Activated B cell treated with CpG ODN at 0.5 μM for 24 hours (primary cell): Measurements from ENCODE around the gene IGFN1. TPM values are rescaled to one million over a fixed set of nuclear protein-coding genes. Genes with fewer than 3 reads are reported as not detected.

Experiments
- ATAC-seq: fragments of 200-7000 bp; cut with Tn5 transposase; one replicate; pipeline ENCODE4 v1.10.0; 2021; ENCODE audit warnings: low read depth, mild to moderate bottlenecking, moderate library complexity
- CTCF ChIA-PET: fragments of 350-600 bp; sonication (Branson Sonifier 250); formaldehyde crosslinking; loops from one replicate; lab custom pipeline; 2021; ENCODE audit warnings: antibody characterized with exemption; lab: Charles Lee
- POLR2A ChIA-PET: fragments of 350-600 bp; sonication (Branson Sonifier 250); formaldehyde crosslinking; loops from one replicate; lab custom pipeline; 2021; ENCODE audit warnings: antibody characterized with exemption; lab: Charles Lee
- DNase-seq: peaks from one replicate; pipeline ENCODE4 v3.0.0; 2022
- H3K27ac Mint-ChIP-seq: one replicate; pipeline ENCODE4 v1.8.0; 2020; ENCODE audit warnings: mixed read lengths
- H3K27me3 Mint-ChIP-seq: one replicate; pipeline ENCODE4 v1.8.0; 2021; ENCODE audit warnings: mixed read lengths
- H3K36me3 Mint-ChIP-seq: one replicate; pipeline ENCODE4 v1.8.0; 2021; ENCODE audit warnings: low read depth, mixed read lengths
- H3K4me1 Mint-ChIP-seq: one replicate; pipeline ENCODE4 v1.8.0; 2021; ENCODE audit warnings: mixed read lengths
- H3K4me3 Mint-ChIP-seq: one replicate; pipeline ENCODE4 v1.8.0; 2020; ENCODE audit warnings: mild to moderate bottlenecking, mixed read lengths
- H3K9me3 Mint-ChIP-seq: one replicate; pipeline ENCODE4 v1.8.0; 2020; ENCODE audit warnings: mixed read lengths
- intact Hi-C: fragments of 100-400 bp; cut with micrococcal nuclease; formaldehyde crosslinking; loops from one replicate; pipeline ENCODE4 v1.15.1; 2024
- total RNA-seq: library from RNA; stranded (reverse); gene quantifications from 2 replicates; pipeline ENCODE4 v1.2.3, GENCODE V29; 2022
- TF ChIP-seq, protein P1 (sequence below): fragments of 200-600 bp; IDR thresholded peaks from one replicate; pipeline ENCODE4 v1.8.0; 2022; ENCODE audit warnings: antibody characterized with exemption, mild to moderate bottlenecking

IGFN1 gene
- total RNA-seq, 1 donor from 2014 or later, result not detected

DNA sequence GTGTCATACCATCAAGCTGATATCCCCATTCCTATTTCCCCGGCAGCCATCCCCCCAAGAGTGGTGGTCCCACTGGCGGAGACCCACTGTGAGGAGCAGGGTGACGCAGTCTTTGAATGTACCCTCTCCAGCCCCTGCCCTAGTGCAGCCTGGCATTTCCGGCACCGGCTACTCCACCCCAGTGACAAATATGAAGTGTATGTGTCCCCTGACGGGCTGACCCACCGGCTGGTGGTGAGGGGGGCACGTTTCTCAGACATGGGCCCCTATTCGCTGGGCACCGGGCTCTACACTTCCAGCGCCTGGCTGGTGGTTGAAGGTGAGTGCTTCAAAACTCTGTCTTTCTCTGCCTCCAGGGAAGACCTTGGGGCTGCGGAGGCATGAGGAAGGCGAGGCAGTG lies 14.4 kb downstream of the IGFN1 start:
- no peak overlapping the region for H3K4me3 Mint-ChIP-seq
- ChIA-PET CTCF (no interaction called here), POLR2A (no interaction called here)
- TF ChIP-seq, protein P1, sequence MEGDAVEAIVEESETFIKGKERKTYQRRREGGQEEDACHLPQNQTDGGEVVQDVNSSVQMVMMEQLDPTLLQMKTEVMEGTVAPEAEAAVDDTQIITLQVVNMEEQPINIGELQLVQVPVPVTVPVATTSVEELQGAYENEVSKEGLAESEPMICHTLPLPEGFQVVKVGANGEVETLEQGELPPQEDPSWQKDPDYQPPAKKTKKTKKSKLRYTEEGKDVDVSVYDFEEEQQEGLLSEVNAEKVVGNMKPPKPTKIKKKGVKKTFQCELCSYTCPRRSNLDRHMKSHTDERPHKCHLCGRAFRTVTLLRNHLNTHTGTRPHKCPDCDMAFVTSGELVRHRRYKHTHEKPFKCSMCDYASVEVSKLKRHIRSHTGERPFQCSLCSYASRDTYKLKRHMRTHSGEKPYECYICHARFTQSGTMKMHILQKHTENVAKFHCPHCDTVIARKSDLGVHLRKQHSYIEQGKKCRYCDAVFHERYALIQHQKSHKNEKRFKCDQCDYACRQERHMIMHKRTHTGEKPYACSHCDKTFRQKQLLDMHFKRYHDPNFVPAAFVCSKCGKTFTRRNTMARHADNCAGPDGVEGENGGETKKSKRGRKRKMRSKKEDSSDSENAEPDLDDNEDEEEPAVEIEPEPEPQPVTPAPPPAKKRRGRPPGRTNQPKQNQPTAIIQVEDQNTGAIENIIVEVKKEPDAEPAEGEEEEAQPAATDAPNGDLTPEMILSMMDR, result no peak
- peaks cover 23% of the 10 kb centered on the region for H3K27me3 Mint-ChIP-seq
- intact Hi-C loops, result no loop called here
- H3K9me3 Mint-ChIP-seq, result no peaks in the 10 kb centered on the region
- no peaks in the 10 kb centered on the region for H3K4me1 Mint-ChIP-seq
- H3K27ac Mint-ChIP-seq, result no peak overlapping the region
- DNase-seq (no peak), ATAC-seq (no peak)
- H3K36me3 Mint-ChIP-seq, result no peaks in the 10 kb centered on the region

DNA sequence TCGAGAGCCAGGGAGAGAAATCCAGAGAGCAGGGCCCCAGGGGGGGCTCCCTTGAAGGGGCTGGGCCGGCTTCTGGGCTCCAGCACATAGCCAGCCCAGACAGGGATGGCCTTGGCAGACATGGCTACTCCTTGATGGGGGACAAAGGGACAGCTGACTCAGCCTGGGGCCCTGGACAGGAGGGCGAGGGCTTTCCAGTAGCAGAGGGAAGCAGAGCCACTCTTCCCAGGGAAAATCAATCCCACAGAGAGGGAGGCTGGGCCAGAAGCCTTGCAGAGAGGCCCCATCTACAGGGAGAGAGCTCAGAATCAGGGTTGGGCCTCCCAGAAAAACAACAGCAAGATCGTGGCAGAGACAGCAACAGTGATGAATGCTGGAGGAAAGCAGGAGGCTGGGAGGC lies 15.6 kb downstream of the IGFN1 start:
- TF ChIP-seq, protein P1, result no peak
- intact Hi-C loops, result no loop called here
- Mint-ChIP-seq H3K9me3 (no peaks in the 10 kb centered on the region), H3K4me1 (no peaks in the 10 kb centered on the region), H3K4me3 (no peak overlapping the region), H3K36me3 (no peaks in the 10 kb centered on the region), H3K27ac (no peak overlapping the region), H3K27me3 (peaks cover 23% of the 10 kb centered on the region)
- DNase-seq, result no peak
- ChIA-PET CTCF (no interaction called here), POLR2A (no interaction called here)
- no peak for ATAC-seq

DNA sequence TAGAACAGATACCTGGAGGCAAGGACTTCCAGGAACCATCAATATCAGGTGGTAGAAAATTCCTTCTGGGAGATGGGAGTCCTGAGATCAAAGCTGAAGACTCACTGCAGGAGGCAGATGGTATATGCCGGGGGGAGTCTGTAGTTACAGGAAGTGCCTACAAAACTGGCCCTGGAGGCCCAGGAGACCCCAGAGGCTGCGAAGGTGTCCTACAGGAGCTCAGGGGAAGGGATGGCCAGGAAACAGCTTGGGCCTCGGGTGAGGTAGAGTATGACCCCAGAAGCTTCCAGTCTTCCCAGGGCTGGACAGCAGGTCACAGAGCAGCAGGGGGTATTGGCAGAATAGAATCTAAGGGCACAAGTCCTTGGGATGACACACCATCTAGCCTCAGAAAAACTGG lies 16.4 kb downstream of the IGFN1 start:
- ChIA-PET POLR2A (no interaction called here), CTCF (no interaction called here)
- no peaks in the 10 kb centered on the region for H3K9me3 Mint-ChIP-seq
- no peaks in the 10 kb centered on the region for H3K4me1 Mint-ChIP-seq
- no peak for DNase-seq
- H3K36me3 Mint-ChIP-seq, result no peaks in the 10 kb centered on the region
- TF ChIP-seq, protein P1, result no peak
- H3K4me3 Mint-ChIP-seq, result no peak overlapping the region
- ATAC-seq, result no peak
- intact Hi-C loops, result no loop called here
- H3K27me3 Mint-ChIP-seq, result peaks cover 27% of the 10 kb centered on the region
- no peak overlapping the region for H3K27ac Mint-ChIP-seq

DNA sequence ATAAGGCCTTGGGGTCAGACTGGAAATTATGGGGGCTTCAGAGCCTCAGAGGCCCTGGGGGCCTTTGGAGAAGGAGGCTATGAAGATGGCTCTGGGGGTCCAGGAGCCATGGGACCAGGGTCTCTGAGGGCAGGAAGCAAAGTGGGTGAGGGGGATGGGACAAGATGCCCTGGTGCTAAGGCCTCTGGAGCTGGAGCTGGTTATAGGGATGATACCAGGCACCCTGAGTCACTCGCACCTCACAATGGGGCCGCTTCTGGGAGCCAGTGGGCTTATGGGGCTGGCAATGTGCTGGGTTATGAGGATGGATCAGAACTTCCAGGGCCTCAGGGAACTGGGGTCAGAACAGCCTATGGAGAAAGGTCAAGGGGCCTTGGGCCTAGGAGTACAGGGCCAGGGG lies 17.6 kb downstream of the IGFN1 start:
- ATAC-seq (no peak), DNase-seq (no peak)
- Mint-ChIP-seq H3K9me3 (no peaks in the 10 kb centered on the region), H3K4me3 (no peak overlapping the region), H3K27me3 (peaks cover 26% of the 10 kb centered on the region), H3K27ac (no peak overlapping the region), H3K36me3 (no peaks in the 10 kb centered on the region), H3K4me1 (no peaks in the 10 kb centered on the region)
- TF ChIP-seq, protein P1, result no peak
- POLR2A ChIA-PET, result no interaction called here
- intact Hi-C loops, result no loop called here
- CTCF ChIA-PET, result no interaction called here

DNA sequence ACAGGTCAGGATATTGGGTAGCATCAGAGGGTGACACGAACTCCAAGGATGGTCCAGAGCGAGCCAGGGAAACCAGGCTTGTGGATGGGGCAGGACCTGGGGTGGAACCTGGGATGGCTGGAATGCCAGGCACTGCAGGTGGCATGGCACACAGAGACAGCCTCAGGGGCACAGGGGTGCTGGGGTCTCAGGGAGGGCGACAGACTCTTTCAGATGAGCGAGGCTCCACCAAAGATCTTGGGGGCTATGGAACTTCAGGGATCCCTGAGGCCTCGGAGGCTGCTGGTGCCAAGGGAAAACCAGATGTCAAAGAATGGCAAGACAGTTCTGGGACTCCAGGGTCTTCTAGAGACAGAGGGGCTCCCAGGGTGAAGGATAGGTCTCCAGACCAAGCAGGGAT lies 21.4 kb downstream of the IGFN1 start:
- TF ChIP-seq, protein P1, result no peak
- Mint-ChIP-seq H3K36me3 (no peaks in the 10 kb centered on the region), H3K4me1 (no peaks in the 10 kb centered on the region), H3K27me3 (peaks cover 19% of the 10 kb centered on the region), H3K27ac (no peak overlapping the region), H3K9me3 (no peaks in the 10 kb centered on the region), H3K4me3 (no peak overlapping the region)
- no peak for DNase-seq
- intact Hi-C loops, result no loop called here
- POLR2A ChIA-PET, result no interaction called here
- CTCF ChIA-PET, result no interaction called here
- ATAC-seq, result no peak
